ENCODE results near the gene KRT86. TPM values are rescaled to one million over a fixed set of nuclear protein-coding genes. Genes with fewer than 3 reads are reported as not detected.
"Not testable (repeated sequence)": the region's sequence is repeated elsewhere in the genome, so short reads cannot be mapped to it uniquely, and the experiment has no call there.

The KRT86 gene
- total RNA-seq, 1 donor from 2014 or later, result 40.8 TPM

DNA sequence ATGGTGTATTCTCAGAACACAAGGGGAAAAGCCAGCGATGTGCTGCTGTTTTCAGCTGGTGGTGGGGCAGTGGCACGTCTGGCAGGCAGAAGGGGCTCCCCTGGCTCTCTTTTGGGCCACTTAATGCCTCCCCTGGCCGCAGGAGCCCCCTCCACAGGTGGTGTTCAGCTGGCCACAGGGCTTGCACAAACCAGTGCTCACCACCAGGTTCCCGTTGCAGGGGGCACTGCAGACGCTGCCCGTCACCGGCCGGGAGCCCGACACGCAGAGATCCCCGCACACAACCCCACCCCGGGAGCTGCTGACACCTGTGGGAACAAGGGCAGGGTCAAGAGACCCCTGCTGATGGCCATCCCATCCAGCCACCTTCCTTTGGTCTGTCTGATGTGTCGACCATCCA, 40.1 kb downstream of the KRT86 start:
- DNase-seq, result no peak

DNA sequence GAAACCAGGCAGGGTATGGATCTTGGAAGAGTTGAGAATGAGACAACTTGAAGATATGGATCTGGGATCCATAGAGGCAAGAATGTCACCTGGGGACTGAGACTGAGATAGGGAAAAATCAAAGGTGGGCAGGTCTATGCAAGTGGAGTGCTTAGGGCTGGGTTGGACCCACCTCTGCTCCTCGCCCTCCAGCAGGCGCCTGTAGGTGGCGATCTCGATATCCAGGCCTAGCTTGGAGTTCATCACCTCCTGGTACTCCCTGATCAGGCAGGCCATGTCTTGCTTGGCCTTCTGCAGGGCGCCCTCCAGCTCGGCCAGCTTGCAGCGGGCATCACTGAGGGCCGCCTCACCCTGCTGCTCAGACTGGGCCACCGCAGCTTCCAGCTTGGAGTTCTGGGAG, 41.3 kb downstream of the KRT86 start:
- not testable (repeated sequence) for DNase-seq

GRCh38 chr12:52316290-52316689, 41.8 kb downstream of the KRT86 start:
- DNase-seq, result no peak

DNA sequence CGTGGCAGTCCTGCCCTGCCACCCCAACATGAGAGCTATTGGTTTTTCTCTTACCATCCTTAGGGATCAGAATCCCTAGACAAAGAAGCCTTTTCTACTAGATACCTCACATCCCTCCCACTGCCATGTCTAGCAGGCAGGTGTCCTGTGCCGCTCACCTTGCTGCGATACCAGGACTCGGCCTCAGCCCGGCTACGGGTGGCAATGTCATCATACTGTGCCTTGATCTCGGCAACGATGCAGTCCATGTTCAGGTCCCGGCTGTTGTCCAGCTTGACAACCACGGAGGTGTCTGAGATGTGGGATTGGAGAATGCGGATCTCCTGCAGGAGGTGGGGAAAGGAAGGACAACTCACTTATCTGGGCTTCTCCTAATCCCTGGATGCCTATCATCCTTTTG, 42.3 kb downstream of the KRT86 start:
- DNase-seq, result no peak

GRCh38 chr12:52317468-52318052, 43.1 kb downstream of the KRT86 start:
- no peak for DNase-seq

DNA sequence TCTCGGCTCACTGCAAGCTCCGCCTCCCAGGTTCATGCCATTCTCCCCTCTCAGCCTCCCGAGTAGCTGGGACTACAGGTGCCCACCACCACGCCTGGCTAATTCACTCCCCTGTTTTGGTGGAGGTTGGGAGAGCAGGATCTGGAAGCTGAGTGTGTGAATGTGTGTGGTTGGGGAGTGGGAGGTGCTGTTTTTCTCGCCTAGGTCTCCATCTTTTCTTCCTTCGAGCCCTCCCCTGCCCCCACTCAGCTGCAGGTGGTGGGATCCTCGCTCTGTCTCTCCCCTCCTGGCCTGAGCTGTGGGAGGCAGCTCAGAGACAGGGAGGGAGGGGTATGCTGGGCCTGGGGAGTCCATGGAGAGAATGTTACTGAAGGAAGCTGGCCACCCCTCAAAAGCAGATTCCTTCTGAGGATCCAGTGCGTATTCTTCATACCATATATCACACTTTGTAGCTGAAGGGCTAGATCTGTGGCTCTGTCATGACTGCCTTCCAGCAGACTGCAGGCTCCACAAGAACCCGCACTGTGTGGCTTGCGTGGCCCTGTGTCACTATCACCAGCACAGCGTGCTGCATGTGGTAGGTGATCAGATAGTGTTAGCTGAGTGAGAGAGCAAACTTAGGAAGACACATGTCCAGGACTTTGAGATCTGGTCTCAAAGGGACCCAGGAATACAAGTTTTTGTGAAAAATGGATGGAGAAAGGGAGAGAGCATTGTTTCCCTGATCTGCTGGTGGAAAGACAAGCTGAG, 44.0 kb downstream of the KRT86 start:
- DNase-seq, result no peak

- no peak for DNase-seq
Observed at GRCh38 chr12:52319097-52319496, 44.7 kb downstream of the KRT86 start.

DNA sequence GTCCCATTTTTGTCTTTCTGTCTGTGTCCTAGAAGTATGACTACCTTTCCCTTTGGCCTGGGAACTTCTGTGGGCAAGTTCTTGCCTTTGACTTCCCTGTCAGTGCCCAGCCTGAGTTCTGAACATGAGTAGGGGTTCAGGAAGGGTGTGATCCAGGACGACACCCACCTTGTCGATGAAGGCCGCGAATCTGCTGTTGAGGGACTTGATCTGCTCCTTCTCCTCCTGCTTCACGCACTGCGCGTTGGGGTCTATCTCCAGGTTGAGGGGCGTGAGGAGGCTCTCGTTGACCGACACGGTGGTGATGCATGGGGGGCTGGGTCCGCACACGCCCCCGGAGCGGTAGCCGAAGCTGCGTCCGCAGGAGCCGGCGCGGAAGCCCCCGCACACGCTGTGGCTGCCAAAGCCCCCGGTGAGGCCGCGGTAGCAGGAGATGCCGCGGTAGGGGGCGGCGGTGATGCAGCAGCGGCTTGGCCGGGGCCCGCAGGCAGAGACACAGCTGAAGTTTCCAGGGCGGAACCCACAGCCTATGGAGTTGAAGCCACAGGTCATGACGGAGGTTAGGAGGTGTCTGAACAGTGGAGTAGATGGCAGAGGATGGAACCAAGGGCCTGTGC, 46.4 kb downstream of the KRT86 start, which contains the start of gene KRT83:
TSS of gene KRT83 (minus strand) at position 615 of the 617 bp plus-strand sequence. CDS start at position 552, 63 bp downstream.
- no peak for DNase-seq

DNA sequence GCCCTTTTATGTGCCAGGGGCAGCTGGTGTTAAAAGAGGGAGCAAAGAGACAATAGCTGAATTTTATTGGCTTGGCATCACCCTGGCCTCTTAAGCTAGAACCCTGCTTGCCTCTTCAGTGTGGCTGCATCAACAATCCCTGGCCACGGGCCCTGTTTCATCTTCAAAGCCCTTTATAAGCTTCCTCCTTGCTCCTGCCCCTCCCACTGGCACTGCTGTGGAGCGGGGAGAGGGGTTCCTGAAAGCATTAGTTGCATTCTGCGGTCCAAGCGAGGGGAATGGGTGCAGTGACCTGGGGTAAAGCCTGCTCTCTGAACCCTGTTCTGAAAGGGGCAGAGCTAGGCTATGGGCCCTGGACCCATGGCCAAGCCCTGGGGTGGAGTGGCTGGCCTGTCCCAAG, 47.0 kb downstream of the KRT86 start:
- DNase-seq, result no peak

DNA sequence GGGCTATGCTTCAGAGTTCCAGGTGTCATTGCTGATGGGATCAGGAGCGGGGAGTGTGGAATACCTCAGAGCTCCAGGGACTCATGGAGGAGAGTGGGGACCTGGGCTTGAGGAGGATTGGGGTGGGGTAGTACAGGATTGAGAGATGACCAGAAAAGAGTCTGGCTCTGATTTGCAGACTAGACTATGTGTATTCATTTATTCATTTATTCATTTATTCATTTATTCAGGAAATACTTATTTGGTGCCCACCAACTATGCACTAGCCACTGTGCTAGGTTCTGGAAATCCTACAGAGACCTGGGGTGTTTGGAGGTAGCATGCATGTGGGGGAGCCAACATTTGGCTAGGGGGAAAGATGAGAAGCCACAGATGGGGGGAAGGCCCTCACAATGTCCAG, 47.6 kb downstream of the KRT86 start:
- no peak for DNase-seq

GRCh38 chr12:52323001-52323400, 48.6 kb downstream of the KRT86 start:
- DNase-seq, result no peak

- no peak for DNase-seq
Observed at GRCh38 chr12:52323416-52324152, 49.1 kb downstream of the KRT86 start.

- no peak for DNase-seq
Observed at GRCh38 chr12:52324153-52324444, 49.7 kb downstream of the KRT86 start.

GRCh38 chr12:52327052-52327829, 52.8 kb downstream of the KRT86 start:
- peak; percentile 6 for DNase-seq

- DNase-seq, result no peak
Observed at GRCh38 chr12:52327830-52328500, 53.5 kb downstream of the KRT86 start.

DNA sequence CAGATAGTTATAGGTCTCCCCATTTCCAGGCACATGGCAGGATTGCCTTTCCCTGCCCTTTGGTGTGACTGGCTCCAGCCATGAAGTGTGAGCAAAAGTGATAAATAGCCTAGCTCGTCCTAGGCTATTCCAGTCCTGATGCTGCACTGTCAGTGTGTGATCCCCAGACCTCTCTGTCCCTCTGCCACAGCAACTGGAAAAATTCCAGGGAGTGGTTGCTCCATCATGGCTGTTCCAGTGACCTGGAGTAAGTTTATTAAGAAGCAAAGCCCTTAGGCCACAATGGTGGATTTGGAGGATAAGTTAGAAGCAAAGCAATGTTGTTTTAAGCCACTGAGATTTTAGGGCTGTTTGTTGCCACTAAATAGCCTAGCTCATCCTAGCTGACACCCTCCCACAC, 56.6 kb downstream of the KRT86 start:
- no peak for DNase-seq

DNA sequence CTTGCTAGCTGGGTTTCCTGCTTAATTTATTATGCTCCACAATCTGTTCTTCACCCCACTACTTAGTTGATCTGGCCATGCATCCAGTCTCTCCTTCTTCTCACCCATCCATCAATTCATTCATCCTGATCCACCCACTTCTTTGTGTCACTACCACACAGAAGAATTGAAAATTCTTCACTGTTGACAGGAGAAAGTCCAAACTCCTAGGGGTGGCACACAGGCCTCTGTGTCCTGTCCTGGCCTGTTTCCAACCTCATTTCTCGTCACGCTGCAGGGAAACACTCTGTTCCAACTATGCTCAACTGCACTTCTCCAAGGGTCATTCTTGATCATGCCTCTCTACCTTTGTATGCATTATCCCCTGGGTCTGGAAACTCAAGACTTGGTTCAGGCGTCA, 57.4 kb downstream of the KRT86 start:
- no peak for DNase-seq

DNA sequence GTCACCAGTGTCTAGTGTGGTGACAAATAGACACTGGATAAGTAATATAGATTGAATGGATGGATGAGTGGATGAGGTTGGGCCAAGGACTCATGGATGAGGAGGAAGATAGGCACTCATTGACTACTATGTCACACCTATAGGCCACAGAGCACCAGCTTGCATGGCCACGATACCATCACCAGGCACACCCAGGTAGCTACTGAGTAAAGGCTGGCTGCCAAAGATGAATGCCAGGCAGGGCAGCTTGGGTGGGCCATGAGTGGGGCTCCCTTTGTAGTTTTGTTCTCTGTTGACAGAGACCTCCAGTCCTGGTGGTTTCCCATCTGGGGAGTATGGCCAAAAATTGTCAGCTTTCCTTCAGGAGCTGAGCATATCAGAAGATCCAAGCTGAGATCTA, 57.9 kb downstream of the KRT86 start:
- DNase-seq, result no peak

DNA sequence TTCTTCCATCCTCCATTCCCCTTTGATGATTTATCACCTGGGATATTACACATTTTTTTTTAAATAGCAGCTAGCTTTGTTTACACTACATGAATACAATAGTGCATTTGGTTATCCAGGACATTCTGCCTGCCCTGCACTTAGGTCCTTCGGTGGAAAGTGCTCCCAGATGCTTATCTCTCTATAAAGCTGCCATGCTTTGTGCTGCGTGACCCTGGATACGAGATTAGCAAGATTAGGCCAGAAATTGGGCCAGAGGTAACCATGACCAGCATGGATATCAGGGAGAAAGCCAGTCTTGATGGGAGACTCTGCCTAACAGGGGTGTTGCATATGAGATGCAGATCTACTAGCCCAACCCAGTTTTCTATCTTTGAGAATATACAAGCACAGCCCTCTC, 58.9 kb downstream of the KRT86 start:
- no peak for DNase-seq

DNA sequence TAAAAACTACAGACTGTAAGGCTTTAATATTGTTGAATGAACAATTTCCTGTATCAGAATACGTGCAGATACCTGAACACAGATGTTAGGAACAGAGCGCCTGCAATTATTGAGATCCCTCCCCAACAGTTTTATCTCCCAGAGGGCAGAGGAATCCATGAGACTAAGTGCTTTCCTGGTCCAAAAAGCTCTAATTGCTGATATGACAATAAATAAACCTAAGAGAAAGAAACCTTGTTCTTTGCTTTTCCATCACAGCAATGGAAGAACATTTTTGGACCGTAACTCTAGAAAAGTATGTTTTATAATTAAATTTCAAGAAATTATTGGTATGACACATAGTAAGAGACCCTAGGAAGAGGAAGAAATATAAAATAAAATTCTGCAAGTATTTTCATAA, 59.7 kb downstream of the KRT86 start:
- DNase-seq, result no peak

DNA sequence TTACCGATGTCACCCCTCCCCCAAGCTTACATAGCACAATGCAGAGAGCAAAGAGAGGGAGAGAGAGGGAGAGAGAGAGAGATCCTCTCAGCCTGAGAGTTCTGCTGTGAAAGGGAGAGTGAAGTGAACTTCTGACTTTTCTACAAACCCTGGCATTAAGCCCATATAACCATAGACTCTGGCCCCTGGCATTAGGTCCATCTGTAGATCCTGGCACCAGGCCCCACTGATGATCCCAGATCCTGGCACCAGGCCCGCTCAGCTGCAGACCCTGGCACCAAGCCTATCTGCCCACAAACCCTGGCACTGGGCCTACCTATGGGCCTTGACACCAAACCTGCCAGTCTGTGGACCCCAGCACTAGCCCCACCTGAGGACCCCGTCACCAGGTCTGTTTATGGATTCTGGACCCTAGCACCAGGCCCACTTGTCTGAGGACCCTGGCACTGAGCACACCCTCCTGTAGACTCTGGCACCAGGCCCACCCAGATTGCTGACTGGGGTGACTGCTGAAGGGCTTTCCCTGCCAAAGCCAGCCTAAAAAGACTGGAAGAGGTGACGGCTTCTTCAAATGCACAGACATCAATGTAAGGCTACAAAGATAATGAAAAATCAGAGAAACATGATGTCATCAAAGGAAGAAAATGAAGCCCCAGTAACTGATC, 61.3 kb downstream of the KRT86 start:
- DNase-seq, result no peak

Measured in skin of body (tissue), 2 donors.